Mesendoderm (in vitro differentiated cells): ENCODE data around the gene UNCX.
"Not testable (repeated sequence)": the region's sequence is repeated elsewhere in the genome, so short reads cannot be mapped to it uniquely, and the experiment has no call there.

Experiments
- DNase-seq: peaks from one replicate; pipeline ENCODE4 v3.0.0; 2013
- H2AK5ac ChIP-seq: 2 replicates; pipeline ENCODE4 v1.6.1; 2013; ENCODE audit warnings: low read length, inconsistent platforms
- H2BK120ac ChIP-seq: 2 replicates; pipeline ENCODE4 v1.6.1; 2013; ENCODE audit warnings: low read depth, mild to moderate bottlenecking, low read length, moderate library complexity, mixed read lengths
- H2BK15ac ChIP-seq: replicated peaks from 2 replicates; pipeline ENCODE4 v1.6.1; 2013; ENCODE audit warnings: low read depth, mild to moderate bottlenecking, moderate library complexity
- H2BK5ac ChIP-seq: 2 replicates; pipeline ENCODE4 v1.6.1; 2013; ENCODE audit warnings: low read length, inconsistent platforms
- H3K18ac ChIP-seq: 2 replicates; pipeline ENCODE4 v1.6.1; 2013; ENCODE audit warnings: mild to moderate bottlenecking, low read length, mixed read lengths
- H3K23ac ChIP-seq: one replicate; pipeline ENCODE4 v1.6.1; 2013; ENCODE audit warnings: low read length
- H3K27ac ChIP-seq: 2 replicates; pipeline ENCODE4 v1.5.1; 2013; ENCODE audit warnings: low read depth, mild to moderate bottlenecking, inconsistent platforms, low read length, moderate library complexity
- H3K27me3 ChIP-seq: 2 replicates; pipeline ENCODE4 v1.6.1; 2013; ENCODE audit warnings: low read length, control low read depth, mild to moderate bottlenecking, inconsistent platforms; ENCODE audit not compliant: insufficient read depth, poor library complexity
- H3K36me3 ChIP-seq: 2 replicates; pipeline ENCODE4 v1.6.1; 2013; ENCODE audit warnings: low read length, inconsistent platforms; ENCODE audit not compliant: control insufficient read depth, insufficient read depth
- H3K4ac ChIP-seq: one replicate; pipeline ENCODE4 v1.6.1; 2013; ENCODE audit warnings: low read depth, mild to moderate bottlenecking, low read length, moderate library complexity
- H3K4me1 ChIP-seq: 2 replicates; pipeline ENCODE4 v1.6.1; 2013; ENCODE audit warnings: low read depth, low read length, inconsistent platforms; ENCODE audit not compliant: control insufficient read depth
- H3K4me2 ChIP-seq: 2 replicates; pipeline ENCODE4 v1.6.1; 2013; ENCODE audit warnings: low read length
- H3K4me3 ChIP-seq: 2 replicates; pipeline ENCODE4 v1.5.1; 2013; ENCODE audit warnings: mild to moderate bottlenecking, low read length
- H3K56ac ChIP-seq: one replicate; pipeline ENCODE4 v1.6.1; 2013; ENCODE audit warnings: low read length
- H3K79me1 ChIP-seq: 2 replicates; pipeline ENCODE4 v1.6.1; 2013; ENCODE audit warnings: low read length, inconsistent platforms
- H3K79me2 ChIP-seq: 2 replicates; pipeline ENCODE4 v1.6.1; 2013; ENCODE audit warnings: mild to moderate bottlenecking, low read length; ENCODE audit not compliant: control insufficient read depth, insufficient read depth
- H3K9ac ChIP-seq: 2 replicates; pipeline ENCODE4 v1.6.1; 2013; ENCODE audit warnings: low read length, inconsistent platforms
- H4K5ac ChIP-seq: one replicate; pipeline ENCODE4 v1.6.1; 2013; ENCODE audit warnings: low read length
- H4K8ac ChIP-seq: one replicate; pipeline ENCODE4 v1.6.1; 2013; ENCODE audit warnings: low read depth, mild to moderate bottlenecking, control low read depth, low read length, moderate library complexity
- WGBS: extraction: QIAGEN DNeasy Blood & Tissue Kit; methylation state at CpG from one replicate; pipeline ENCODE4 v1.1.7; 2013; ENCODE audit warnings: low lambda C conversion rate, missing lambda C conversion rate; ENCODE audit not compliant: insufficient coverage; ENCODE audit errors: extremely low coverage; 5-methylcytosine and 5-hydroxymethylcytosine counted together

UNCX gene

DNA sequence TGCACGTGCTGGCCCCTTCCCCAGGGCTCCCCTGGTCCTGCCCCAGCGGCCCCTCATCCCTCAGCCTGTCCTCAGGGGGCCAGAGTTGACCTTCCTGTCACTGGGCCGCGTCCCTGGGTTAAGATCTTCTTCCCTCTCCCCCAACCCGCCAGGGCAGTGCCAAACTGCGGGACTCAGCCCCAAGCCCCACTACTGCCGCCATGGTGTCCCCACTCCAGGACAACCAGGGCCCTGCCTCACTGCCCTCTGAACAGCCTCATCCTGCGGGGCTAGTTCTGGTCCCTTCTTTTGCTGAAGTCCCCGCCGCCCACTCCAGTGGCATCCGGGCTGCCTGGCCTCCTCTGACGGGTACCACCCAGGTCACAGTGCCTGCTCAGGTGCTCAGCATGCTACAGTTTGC lies 37.5 kb downstream of the UNCX start:
- DNase-seq = no peak
- H2BK5ac ChIP-seq = no peak overlapping the region

DNA sequence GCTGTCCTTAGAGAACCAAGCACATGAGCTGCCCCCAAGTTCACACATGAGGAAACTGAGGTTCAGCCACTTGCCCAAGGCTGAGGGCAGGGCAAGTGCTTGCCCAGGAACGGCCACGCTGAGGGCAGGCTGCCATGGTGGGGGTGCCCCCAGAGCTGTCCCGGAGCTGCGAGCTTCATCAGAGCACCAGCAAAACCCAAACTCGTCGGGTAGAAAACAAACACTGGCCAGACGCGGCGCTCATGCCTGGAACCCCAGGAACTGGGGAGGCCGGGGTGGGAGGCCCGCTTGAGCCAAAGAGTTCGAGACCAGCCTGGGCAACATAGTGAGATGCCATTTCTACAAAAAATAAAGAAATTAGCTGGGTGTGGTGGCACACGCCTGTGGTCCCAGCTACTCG lies 38.4 kb downstream of the UNCX start:
- H3K56ac ChIP-seq = no peak overlapping the region
- H3K4me3 ChIP-seq = no peak overlapping the region
- DNase-seq = no peak
- H3K9ac ChIP-seq = no peak overlapping the region
- H4K5ac ChIP-seq = no peak overlapping the region
- no peaks in the 10 kb centered on the region for H3K79me2 ChIP-seq
- no peaks in the 10 kb centered on the region for H3K79me1 ChIP-seq
- no peak overlapping the region for H3K4ac ChIP-seq
- no peak overlapping the region for H2AK5ac ChIP-seq
- H2BK120ac ChIP-seq = no peak overlapping the region
- no peaks in the 10 kb centered on the region for H3K4me1 ChIP-seq
- H3K23ac ChIP-seq = no peak overlapping the region
- no peak overlapping the region for H2BK5ac ChIP-seq
- no peaks in the 10 kb centered on the region for H3K36me3 ChIP-seq
- H3K27me3 ChIP-seq = no peaks in the 10 kb centered on the region
- H4K8ac ChIP-seq = no peak overlapping the region
- H3K27ac ChIP-seq = no peak overlapping the region
- H3K4me2 ChIP-seq = no peak overlapping the region
- H3K18ac ChIP-seq = no peak overlapping the region
- no CpG with 5 or more reads among the region's 14 CpGs for WGBS
- H2BK15ac ChIP-seq = no peak overlapping the region

More for the DNA sequence above, 37.5 kb downstream of the UNCX start:
- Histone ChIP-seq H2BK120ac (no peak overlapping the region), H3K36me3 (no peaks in the 10 kb centered on the region), H4K8ac (no peak overlapping the region), H3K9ac (no peak overlapping the region), H3K79me2 (no peaks in the 10 kb centered on the region), H2AK5ac (no peak overlapping the region), H3K56ac (no peak overlapping the region), H3K4me1 (no peaks in the 10 kb centered on the region), H3K27me3 (no peaks in the 10 kb centered on the region), H4K5ac (no peak overlapping the region), H2BK15ac (no peak overlapping the region), H3K4ac (no peak overlapping the region), H3K27ac (no peak overlapping the region), H3K79me1 (no peaks in the 10 kb centered on the region), H3K23ac (no peak overlapping the region), H3K4me2 (no peak overlapping the region), H3K18ac (no peak overlapping the region), H3K4me3 (no peak overlapping the region)
- WGBS = no CpG with 5 or more reads among the region's 12 CpGs

DNA sequence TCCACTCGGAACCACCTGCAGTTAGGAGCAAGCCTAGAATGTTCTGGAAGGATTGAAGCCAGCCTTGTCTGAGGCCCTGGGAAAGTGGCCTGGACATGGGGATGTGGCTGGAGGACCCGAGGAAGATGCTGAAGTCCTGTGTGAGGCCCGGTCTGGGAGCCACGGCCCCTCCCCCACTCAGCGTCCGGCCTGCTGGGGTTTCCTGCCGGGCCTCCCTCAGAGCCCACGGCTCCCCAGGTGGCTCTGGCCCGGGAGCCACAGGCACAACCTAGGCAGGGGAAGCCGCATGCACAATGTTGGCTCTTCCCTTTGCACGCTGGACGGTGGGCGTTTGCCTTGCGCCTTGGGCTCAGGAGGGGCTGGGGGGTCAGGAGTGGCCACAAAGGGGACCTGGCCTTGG lies 39.0 kb downstream of the UNCX start:
- H3K4me2 ChIP-seq = no peak overlapping the region
- no peak overlapping the region for H2BK5ac ChIP-seq
- no peak overlapping the region for H3K23ac ChIP-seq
- no peak overlapping the region for H3K4ac ChIP-seq
- no CpG with 5 or more reads among the region's 14 CpGs for WGBS
- H3K79me1 ChIP-seq = no peaks in the 10 kb centered on the region
- DNase-seq = no peak
- H3K4me1 ChIP-seq = no peaks in the 10 kb centered on the region
- no peaks in the 10 kb centered on the region for H3K79me2 ChIP-seq
- no peak overlapping the region for H4K8ac ChIP-seq
- H2BK120ac ChIP-seq = no peak overlapping the region
- H3K36me3 ChIP-seq = no peaks in the 10 kb centered on the region
- H3K18ac ChIP-seq = no peak overlapping the region
- H3K56ac ChIP-seq = no peak overlapping the region
- H3K9ac ChIP-seq = no peak overlapping the region
- H3K4me3 ChIP-seq = no peak overlapping the region
- H2AK5ac ChIP-seq = no peak overlapping the region
- H4K5ac ChIP-seq = no peak overlapping the region
- H3K27ac ChIP-seq = no peak overlapping the region
- no peaks in the 10 kb centered on the region for H3K27me3 ChIP-seq
- H2BK15ac ChIP-seq = no peak overlapping the region

DNA sequence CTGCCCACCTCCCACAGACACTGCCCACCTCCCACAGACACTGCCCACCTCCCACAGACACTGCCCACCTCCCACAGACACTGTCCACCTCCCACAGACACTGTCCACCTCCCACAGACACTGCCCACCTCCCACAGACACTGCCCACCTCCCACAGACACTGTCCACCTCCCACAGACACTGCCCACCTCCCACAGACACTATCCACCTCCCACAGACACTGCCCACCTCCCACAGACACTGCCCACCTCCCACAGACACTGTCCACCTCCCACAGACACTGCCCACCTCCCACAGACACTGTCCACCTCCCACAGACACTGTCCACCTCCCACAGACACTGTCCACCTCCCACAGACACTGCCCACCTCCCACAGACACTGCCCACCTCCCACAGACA lies 39.5 kb downstream of the UNCX start:
- H3K18ac ChIP-seq, H4K5ac ChIP-seq, H2BK5ac ChIP-seq, H3K23ac ChIP-seq, H3K4me2 ChIP-seq, H3K27me3 ChIP-seq, H3K36me3 ChIP-seq, H2BK15ac ChIP-seq, H4K8ac ChIP-seq, H3K9ac ChIP-seq, H3K4me1 ChIP-seq, H3K4me3 ChIP-seq, H3K4ac ChIP-seq, H2BK120ac ChIP-seq, H3K27ac ChIP-seq, H3K79me2 ChIP-seq, H3K56ac ChIP-seq, H2AK5ac ChIP-seq, DNase-seq, H3K79me1 ChIP-seq: not testable (repeated sequence)

DNA sequence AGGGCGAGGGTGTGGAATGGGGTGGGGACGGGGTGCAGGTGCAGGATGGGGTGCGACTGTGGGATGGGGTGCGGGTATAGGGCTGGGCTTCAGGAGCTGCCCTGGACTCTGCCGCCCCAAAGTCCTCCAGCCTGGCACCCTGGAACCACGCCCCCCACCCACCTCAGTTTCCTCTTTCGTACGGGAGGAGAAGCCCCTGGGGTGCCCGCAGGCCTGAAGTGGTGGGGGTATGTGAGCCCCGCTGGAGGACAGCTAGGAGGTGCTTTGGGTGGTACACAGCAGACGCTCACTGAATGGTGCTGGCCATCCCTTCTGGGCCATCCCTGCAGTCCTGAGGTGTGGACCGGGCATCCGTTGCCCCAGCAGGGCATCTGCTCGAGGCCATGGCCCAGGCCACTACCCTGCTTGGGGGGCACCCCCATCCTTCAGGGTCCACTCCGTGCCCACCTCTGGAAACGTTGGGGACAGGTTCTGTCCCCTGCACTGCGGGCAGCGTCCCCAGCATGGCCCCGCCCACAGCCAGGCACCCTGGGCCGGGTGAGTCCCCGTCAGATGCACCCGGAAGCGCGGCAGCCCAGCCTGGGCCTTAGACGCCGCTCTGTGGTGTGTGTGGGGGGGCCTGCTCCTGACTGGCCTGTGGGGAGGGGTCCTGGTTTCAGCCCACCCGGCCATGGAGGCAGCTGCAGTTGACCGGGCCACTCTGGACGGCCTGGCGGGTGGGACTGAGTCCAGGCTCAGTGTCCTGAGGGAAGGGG lies 41.6 kb downstream of the UNCX start:
- H2BK5ac ChIP-seq = no peak overlapping the region
- H3K4me1 ChIP-seq = no peaks in the 10 kb centered on the region
- H3K27me3 ChIP-seq = no peaks in the 10 kb centered on the region
- H2BK15ac ChIP-seq = no peak overlapping the region
- H2BK120ac ChIP-seq = no peak overlapping the region
- no peak overlapping the region for H4K5ac ChIP-seq
- H3K4ac ChIP-seq = no peak overlapping the region
- H3K36me3 ChIP-seq = no peaks in the 10 kb centered on the region
- no peak overlapping the region for H2AK5ac ChIP-seq
- no peak overlapping the region for H4K8ac ChIP-seq
- H3K27ac ChIP-seq = no peak overlapping the region
- H3K79me1 ChIP-seq = no peaks in the 10 kb centered on the region
- no peak for DNase-seq
- H3K18ac ChIP-seq = no peak overlapping the region
- no peaks in the 10 kb centered on the region for H3K79me2 ChIP-seq
- no peak overlapping the region for H3K23ac ChIP-seq
- no peak overlapping the region for H3K56ac ChIP-seq
- H3K4me3 ChIP-seq = no peak overlapping the region
- no peak overlapping the region for H3K9ac ChIP-seq
- H3K4me2 ChIP-seq = no peak overlapping the region
- no CpG with 5 or more reads among the region's 30 CpGs for whole genome bisulfite sequencing

DNA sequence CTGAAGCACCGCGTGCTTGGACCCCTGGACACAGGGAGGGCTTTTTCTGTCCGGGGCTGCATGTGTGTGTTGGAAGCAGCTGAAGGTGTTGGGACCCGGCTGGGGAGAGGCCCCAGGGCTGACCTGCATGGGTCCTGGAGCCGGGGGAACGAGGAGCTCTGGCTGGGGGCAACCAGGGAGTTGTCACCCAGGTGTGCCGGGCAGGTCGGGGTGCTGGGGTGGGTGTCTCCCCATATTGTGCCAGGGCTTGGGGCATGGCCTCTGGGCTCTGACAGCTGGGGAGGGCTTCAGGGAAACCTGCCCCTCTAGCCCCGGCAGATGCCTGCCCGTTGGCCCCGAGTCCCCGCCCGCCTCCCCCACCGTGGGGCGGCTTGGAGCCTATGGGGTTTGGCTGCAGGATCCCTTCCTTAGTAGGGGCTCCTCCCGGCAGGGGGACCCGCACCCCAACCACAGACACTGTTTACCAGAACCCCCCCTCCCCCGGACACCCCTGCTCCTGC lies 42.3 kb downstream of the UNCX start:
- Histone ChIP-seq H2BK5ac (no peak overlapping the region), H3K4ac (no peak overlapping the region), H3K4me1 (no peaks in the 10 kb centered on the region), H2BK120ac (no peak overlapping the region), H3K79me2 (no peaks in the 10 kb centered on the region), H3K4me2 (no peak overlapping the region), H3K36me3 (no peaks in the 10 kb centered on the region), H3K4me3 (no peak overlapping the region), H3K23ac (no peak overlapping the region), H3K18ac (no peak overlapping the region), H4K8ac (no peak overlapping the region), H3K9ac (no peak overlapping the region), H3K56ac (no peak overlapping the region), H2BK15ac (no peak overlapping the region), H2AK5ac (no peak overlapping the region), H4K5ac (no peak overlapping the region), H3K27ac (no peak overlapping the region), H3K79me1 (no peaks in the 10 kb centered on the region), H3K27me3 (no peaks in the 10 kb centered on the region)
- DNase-seq = no peak
- WGBS = no CpG with 5 or more reads among the region's 18 CpGs
